Measurements from ENCODE around the gene PDCD4.

PDCD4 gene

GRCh38 chr10:110919971-110920881 is 48.5 kb downstream of the PDCD4 start:
- no peak for DNase-seq (ENCODE audit: low read depth)

GRCh38 chr10:110923856-110924493 is 52.2 kb downstream of the PDCD4 start:
- DNase-seq (ENCODE audit: low read depth) = no peak

GRCh38 chr10:110927461-110927860 is 55.7 kb downstream of the PDCD4 start:
- DNase-seq (ENCODE audit: low read depth) = no peak

GRCh38 chr10:110931769-110932381 is 60.1 kb downstream of the PDCD4 start:
- DNase-seq (ENCODE audit: low read depth) = no peak

GRCh38 chr10:110932505-110933180 is 60.9 kb downstream of the PDCD4 start:
- no peak for DNase-seq (ENCODE audit: low read depth)

DNA sequence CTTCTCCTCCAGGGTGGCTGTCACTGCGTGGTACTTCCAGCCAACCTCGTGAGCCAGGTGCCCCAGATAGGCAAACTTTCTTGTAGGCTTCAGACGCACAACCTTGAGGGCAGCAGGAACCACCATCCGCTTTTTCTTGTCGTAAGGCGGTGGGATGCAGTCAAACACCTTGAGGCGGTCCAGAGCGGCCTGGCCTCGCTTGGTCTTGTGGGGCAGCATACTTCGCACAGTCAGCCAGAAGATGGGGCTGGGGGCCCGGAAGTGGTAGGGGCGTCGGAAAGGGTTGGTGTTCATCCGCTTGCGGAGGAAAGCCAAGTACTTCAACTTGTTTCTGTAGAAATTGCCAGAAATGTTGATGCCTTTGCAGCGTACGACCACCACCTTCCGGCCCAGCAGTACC is 65.0 kb downstream of the PDCD4 start:
- no peak for DNase-seq (ENCODE audit: low read depth)

DNA sequence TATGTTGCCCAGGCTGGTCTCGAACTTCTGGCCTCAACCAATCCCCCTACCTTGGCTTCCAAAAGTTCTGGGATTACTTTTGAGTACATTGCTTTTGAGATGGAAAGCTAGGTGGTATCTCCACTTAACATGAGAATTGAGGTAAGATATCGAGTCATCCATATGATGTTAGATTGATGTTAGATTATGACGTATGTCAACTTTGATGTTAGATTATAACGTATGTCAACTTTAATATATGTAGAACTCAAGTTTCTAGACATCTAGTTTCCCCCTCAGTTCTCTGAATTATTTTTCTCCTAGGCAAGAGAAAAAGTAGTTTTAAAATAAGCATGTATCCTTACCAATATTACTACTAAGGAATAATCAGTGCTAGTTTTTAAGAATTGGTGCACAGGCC is 67.7 kb downstream of the PDCD4 start:
- DNase-seq (ENCODE audit: low read depth) = no peak

DNA sequence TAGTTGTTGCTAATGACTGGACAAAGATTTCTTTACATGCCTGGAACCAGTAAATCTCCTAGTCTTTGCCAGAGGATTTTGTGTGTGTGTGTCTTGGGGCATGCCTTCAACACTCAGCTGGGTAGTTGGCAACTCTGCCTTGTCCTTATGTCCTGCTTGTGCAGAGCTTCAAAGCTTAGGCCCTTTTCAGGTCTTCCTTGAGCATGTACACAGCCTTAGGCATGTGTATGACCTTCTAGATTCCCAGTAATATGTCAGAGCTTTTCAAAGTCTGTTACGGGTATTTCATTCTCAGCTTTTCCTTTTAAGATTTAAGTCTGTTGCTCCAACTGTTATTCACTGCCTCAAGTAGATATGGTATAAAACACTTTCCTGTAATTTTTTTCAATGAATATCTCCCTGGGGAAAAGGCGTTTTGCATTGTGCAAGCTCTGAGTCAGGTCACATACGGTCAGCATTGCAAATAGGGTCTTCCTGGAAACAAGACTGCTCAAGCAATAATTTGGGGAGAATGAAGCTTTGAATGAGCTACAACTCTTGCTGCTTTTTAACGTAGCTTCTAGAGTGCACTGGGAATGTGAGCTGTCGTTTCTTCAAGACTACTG is 73.2 kb downstream of the PDCD4 start:
- DNase-seq (ENCODE audit: low read depth) = no peak

DNA sequence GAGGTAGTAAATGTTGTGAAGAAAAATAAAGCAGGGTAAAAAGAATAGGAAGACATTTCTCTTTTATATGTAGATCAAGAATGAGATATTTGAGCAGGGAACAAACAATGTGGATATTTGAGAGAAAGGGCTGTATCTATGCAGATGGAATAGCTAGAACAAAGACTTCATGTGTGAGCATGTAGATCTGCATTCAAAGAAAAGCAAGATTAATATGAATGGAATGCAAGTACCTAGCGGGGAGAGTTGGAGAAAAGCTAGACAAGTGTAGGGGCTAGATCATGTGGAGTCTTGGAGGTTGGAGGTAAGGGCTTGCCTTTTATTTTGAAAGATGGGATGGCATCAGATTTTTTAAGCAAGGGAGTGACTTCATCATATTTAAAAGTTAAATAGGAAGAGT is 74.8 kb downstream of the PDCD4 start:
- no peak for DNase-seq (ENCODE audit: low read depth)

DNA sequence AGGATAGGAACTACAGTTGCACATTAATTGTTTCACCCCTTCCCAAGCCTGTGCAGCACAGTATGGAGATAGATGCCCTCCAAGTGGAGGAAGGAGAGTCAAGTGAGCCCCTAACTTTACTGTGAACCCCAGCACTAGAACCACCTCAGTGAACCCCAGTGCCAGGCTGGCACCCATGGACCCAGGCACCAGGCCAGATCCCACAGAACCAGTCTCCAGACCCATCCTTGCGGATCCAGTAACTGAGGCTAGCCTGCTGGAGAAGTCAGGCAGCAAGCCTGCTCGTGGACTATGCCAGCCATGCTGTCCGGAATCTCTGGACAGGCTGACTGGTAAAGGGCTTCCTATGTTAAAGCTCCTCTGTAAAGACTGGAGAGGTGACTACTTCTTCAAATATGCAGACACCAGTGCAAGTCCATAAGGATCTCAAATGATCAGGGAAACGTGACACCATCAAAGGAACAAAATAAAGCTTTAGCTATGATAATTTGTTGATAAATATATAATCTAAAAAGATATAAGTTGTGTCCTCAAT is 75.4 kb downstream of the PDCD4 start:
- no peak for DNase-seq (ENCODE audit: low read depth)
